HG03175 (cell line): ENCODE data around the gene VMO1.

Experiments
- ATAC-seq: cut with Tn5 transposase; IDR thresholded peaks from one replicate; pipeline ENCODE4 v1.9.1; 2021; ENCODE audit warnings: mild to moderate bottlenecking, moderate library complexity; ENCODE audit not compliant: unreplicated experiment

VMO1 gene

DNA sequence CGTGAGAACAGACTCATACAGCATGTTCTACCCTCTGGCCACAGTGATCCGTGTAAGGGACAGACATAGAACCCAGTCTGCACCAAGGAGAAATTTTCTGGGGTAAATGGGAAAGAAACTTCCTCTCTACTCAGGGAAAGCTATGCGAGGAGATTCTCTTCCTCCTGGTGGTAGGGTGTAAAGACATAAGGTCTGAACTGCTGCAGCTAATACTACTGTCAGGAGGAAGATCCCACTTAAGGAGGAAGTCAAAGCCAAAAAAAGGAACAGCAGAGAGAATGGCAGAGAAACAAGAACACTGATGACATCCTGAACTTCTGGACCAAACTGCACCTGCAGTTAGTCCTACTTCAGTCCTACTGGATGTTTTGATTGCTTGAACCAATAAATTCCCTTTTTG, 21.6 kb downstream of the VMO1 start:
- no peak for ATAC-seq

DNA sequence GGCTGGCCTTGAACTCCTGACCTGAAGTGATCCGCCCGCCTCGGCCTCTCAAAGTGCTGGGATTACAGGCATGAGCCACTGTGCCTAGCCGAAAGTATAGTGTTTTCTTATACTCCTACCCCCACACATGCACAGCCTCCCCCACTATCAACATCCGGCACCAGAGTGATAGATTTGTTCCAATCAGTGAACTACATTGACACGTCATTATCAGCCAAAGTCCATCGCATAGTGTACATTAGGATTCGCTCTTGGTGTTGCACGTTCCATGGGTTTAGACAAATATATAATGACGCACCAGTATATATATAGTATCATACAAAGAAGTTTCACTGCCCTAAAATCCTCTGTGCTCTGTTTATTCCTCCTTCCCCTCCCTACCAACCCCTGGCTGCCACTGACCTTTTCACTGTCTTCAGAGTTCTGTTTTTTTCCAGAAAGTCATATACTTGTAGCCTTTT, 26.4 kb downstream of the VMO1 start:
- ATAC-seq, result no peak

DNA sequence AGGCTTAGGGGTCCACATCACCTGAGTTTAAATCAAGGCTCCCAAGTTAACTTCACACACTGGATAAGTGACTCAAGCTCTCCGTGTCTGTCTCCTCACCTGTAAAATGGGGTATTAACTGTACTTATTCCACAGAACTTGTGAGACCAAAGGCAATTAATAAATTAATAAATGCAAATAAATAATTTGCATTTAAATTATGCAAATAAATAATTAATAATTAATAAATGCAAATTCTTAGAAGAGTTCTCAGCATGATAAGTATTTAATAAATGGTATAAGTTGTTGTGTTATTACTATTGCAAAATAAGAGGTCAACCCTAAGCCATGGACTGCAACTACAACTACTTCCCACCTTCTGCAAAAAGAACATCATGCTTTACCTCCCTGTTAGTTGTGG, 32.8 kb downstream of the VMO1 start:
- ATAC-seq, result no peak

DNA sequence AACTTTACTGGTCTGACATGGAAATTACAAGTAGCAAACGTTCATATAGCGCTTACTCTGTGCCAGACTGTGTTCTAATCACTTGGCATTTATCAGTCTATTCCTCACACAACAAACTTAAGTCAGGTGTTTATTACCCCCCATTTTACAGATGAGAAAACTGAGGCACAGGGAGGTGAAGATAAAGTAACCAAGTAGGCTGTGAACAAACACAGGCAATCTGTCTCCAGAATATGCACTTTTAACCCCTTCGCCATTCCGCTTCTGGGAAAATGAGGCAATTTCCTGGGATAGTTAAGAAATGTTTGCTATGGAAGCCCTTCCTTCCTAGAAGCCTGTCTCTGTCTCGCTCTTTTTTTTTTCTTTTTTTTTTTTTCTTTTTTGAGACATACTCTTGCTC, 34.2 kb downstream of the VMO1 start:
- no peak for ATAC-seq

DNA sequence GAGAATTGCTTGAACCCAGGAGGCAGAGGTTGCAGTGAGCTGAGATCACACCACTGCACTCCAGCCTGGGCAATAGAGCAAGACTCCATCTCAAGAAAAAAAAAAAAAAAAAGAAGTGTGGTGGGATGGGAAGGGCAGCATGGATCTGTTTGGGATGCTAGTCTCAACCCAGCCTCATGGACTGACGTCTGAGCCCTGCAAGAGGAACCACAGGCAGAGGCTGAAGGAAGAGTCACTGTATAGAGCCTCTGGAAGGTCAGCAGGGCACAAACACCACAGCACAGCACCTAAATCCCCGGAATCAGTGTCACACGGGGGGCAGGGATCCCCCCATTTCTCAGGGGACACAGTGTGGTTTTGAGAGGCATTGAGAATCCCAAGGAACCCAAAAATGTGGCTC, 35.6 kb downstream of the VMO1 start:
- ATAC-seq, result no peak

DNA sequence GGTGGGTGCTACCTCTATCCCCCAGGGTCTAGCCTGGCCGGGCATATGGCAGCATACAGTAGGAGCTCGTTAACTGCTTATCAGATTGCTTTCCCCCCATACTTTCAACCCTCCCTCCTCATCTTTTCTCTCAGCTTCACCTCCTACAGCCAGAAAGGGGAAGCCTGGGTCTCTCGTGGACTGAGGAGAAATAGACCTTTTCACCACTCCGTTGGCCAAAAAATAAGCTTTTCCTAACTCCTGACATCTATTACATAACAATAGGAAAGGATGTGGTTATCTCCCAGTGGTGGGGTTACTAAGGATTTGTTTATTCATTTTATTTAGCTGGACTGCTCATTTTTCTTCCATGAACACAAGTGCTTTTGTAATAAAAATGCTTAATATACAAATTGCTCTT, 37.5 kb downstream of the VMO1 start:
- no peak for ATAC-seq

DNA sequence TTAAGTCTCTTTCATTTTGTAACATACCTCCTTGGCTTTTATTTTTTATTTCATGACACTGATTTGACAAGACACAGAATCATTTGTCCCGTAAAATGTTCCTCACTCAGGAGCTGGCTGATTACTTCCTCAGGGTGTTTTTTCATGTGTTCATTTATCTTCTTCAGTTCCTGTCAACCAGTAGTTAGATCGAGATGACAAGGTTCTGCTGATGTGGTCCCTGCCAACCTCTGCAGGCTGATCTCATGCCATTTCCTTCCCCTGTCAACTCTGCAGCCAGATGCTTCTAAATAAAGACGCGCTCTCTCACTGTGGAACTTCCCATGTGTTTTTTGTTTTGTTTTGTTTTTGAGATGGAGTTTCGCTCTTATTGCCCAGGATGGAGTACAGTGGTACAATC, 38.3 kb downstream of the VMO1 start:
- ATAC-seq, result no peak

DNA sequence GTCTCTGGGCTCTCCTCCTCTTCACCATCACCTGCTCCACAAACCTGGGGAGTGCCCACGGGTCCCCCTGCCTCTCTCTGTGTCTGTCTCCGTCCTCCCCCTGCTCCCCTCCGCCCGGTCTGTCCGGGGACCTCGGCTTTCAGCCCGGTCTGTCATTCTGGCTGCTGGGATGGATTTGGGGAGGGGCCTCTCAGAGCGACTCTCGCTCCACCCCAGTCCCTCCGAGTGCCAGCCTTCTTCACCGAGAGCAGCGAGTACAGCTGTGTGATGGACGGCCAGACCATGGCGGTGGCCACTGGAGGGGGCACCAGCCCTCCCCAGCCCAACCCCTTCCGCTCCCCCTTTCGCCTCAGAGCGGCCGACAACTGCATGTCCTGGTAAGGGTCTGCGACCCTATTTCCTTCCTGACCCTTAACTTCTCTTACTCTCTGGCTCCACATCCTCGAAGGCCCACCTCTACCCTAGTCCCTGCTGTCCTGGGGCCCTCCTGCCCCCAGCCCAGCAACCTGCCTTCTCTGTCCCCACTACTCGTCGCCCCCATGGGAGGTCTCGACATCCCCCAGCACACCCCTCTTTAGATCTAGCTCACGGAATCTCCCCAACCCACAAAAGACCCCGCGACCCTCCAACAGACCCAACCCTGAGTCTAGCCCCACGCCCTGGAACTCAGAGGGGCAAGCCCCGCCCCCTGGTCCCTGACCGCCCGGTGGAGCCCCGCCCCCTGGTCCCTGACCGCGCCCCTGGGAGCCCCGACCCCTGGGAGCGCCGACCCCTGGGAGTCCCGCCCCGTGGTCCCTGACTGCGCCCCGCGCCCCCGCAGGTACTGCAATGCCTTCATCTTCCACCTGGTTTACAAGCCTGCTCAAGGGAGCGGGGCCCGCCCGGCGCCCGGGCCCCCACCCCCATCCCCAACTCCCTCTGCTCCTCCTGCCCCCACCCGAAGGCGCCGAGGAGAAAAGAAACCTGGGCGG, 40.9 kb downstream of the VMO1 start:
- no peak for ATAC-seq

DNA sequence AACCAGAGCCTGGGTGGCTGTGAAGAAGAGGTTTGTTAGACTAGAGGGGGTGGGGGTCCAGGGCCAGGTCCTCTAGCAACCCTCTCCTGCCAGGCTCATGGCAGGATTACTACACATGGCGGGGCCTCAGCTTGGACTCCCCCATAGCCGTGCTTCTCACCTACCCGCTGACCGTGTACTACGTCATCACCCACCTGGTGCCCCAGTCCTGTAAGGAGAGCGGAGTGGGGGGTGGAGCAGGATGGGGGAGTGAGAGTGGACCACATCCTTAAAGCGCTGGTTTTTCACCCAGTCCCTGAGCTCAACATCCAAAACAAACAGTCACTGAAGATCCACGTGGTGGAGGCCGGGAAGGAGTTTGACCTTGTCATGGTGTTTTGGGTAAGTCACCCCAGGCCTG, 42.3 kb downstream of the VMO1 start:
- ATAC-seq, result no peak

DNA sequence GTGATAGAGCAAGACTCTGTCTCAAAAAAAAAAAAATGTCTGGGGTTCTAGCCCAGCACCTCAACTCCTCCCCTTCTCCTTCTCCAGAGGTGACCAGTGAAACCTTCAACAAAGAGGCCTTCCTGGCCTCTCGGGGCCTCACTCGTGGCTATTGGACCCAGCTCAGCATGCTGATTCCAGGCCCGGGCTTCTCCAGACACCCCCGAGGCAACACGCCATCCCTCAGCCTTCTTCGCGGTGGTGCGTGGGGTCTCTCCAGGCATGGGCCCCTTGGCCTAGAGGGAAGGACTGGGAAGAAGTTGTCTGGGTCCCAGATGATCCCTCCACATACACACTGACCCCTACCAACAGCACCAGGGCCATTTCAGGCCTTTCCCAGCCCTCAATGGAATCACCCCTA, 42.9 kb downstream of the VMO1 start:
- ATAC-seq, result no peak

DNA sequence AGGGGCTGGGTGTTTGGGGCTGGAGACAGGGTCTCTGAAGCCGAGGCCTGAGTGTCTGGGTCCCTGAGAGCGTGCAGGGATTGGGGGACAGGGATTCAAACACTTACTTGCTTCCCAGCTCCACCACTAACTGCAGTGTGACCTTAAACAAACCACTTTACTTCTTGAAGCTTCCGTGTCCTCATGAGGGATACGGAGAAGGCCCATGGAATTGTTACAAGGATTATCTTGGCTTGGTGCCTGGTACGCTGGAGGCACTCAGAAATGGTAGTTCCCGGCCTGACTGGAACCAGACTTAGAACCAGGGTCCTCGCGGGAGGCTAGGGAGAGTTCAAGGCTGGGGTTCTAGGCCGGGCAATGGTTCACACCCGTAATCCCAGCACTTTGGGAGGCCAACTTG, 43.5 kb downstream of the VMO1 start:
- no peak for ATAC-seq

DNA sequence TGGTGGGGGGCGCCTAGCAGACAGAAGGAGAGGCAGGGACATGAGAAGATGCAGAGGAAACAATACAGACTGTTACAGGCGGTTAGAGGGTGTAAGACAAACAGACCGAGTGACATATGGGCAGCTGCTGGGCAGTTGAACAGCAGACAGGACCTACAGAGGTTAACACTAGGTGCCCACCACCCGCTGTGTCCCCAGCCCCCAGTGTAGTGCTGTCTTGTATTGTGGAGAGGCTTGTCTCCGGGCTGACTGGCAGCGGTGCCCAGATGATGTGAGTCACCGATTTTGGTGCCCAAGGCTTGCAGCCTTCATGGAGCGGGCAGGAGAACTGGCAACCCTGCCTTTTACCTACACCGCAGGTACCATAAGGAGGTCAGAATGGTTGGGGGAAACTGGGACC, 44.0 kb downstream of the VMO1 start:
- no peak for ATAC-seq

DNA sequence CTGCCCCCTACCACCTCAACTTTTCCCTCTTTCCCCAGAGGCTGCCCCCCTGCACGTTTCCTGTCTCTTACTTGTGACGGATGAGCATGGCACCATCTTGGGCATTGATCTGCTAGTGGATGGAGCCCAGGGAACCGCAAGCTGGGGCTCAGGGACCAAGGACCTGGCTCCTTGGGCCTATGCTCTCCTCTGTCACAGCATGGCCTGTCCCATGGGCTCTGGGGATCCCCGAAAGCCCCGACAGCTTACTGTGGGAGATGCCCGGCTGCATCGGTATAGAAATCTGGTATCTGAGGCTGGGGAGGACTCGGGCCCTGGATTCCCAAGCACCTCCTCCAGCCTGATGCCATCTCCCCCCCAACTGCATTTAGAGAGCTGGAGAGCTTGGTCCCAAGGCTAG, 44.6 kb downstream of the VMO1 start:
- ATAC-seq, result no peak

DNA sequence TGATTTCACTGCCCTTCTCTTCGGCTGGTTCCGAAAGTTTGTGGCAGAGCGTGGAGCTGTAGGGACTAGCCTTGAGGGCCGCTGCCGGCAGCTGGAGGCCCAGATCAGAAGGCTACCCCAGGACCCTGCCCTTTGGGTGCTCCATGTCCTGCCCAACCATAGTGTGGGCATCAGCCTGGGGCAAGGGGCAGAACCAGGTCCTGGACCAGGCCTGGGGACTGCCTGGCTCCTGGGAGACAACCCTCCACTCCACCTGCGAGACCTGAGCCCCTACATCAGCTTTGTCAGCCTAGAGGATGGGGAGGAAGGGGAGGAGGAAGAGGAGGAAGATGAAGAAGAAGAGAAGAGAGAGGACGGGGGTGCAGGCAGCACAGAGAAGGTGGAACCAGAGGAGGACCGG, 45.6 kb downstream of the VMO1 start:
- ATAC-seq, result no peak

DNA sequence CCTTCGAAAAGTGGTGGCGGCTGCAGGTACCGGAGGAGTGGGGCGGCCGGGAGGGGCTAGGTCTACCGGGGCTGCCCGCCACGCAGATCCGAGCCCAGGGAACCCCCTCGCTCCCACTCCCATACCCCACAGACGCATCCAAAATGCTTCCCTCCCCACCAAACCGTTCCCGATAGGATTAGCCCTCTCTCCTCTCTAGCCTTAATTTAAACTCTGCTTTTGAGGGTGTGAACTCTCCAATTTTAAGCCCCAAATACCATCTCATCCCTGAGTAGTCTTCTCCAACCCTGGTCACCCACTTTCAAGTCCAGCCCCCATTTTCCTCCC, 46.2 kb downstream of the VMO1 start:
- ATAC-seq, result no peak

DNA sequence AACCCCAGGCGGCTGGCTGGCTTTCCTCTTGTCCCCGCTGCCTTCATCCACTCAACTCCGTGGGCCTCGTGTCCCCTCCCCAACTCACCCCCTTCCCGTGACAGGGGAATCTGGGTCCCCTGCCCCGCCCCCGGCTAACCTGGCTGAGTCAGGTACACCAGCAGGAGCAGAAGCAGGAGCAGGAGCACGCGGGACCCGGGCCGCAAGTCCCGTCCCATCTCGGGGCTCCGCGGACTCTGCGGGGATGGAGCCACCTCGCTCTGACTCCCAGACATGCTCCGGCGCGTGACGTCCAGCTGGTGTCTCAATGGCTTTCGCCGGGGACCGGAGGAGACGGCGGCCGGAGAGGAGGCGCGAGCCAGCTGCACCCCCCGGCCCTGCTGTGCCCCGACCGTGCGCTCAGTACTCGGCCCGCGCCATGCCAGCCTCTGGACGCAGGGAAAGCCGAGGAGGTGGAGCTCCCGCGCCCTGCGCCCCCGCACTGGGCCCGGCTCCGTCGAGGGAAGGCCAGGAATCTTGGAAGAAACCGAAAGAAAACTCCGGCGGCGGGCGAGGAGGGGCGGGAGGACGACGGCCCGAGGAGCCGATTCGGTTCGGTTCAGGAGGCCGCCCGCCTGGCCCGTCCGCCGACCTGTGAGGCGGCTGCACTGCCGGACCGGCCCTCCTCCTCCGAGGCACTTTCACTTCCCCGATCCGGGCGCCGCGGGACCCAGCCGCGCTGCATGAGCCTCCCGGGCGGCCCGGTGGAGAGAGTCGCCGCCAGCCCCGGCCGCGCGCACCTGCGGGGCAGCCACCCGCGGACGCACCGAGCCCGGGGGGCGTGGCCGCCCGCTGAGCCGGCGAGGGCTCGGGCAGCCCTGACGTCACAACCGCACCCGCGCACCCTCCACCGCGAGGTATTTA, 46.8 kb downstream of the VMO1 start, which contains the start of the genes CXCL16 and ZMYND15:
Gene CXCL16, minus strand, starts transcription at position 807 of the 903 bp plus-strand sequence. Its CDS starts 589 bp downstream, at position 218.
Gene ZMYND15, plus strand, starts transcription at position 712 of the 903 bp plus-strand sequence. CDS start 716 bp downstream, outside the sequence.
- ATAC-seq, result no peak

DNA sequence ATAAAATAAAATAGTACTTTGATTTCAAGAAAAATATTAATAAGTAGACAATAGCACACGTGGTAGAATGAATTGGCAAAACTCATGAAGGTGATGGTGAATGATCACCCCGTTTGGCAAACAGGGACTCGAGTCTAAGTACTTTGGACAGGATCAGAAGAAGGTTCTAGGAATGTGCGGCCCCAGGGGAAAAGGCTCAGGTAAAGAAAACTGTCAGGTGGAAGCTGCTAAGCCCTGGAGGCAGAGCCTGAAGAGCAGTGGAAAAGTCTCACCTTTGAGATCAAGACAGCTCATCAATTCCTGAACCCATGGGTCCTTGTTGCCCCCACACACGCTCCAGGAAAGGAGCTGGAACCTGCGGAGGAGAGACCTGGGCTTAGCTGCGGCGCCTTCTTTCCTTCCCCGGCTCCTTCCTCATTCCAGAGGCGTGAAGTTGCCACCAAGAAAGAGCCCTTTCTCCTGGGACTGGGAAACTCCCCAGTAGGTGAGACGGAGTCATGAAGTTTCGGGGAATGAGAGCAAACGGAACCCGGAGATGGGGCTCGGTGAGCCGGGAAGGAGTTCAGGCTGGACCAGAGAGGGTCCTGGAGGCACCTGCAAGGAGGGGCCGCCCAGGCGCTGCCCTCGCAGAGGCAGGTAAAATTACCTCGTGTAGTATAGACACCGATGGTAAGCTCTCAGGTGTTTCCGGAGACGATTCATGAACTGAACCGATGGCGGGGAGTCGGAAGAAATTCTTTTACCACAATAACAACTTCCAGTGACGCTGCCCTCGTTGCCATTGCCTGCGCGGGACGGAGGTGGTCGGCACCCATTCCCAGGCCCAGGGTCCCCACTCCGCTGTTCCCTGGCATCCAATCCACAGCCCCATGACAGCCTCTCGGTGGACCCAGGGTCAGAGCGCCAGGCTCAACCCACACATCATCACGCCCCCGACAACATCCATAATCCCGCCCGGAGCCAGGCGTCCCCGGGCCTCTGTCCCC, 47.7 kb downstream of the VMO1 start:
- no peak for ATAC-seq

DNA sequence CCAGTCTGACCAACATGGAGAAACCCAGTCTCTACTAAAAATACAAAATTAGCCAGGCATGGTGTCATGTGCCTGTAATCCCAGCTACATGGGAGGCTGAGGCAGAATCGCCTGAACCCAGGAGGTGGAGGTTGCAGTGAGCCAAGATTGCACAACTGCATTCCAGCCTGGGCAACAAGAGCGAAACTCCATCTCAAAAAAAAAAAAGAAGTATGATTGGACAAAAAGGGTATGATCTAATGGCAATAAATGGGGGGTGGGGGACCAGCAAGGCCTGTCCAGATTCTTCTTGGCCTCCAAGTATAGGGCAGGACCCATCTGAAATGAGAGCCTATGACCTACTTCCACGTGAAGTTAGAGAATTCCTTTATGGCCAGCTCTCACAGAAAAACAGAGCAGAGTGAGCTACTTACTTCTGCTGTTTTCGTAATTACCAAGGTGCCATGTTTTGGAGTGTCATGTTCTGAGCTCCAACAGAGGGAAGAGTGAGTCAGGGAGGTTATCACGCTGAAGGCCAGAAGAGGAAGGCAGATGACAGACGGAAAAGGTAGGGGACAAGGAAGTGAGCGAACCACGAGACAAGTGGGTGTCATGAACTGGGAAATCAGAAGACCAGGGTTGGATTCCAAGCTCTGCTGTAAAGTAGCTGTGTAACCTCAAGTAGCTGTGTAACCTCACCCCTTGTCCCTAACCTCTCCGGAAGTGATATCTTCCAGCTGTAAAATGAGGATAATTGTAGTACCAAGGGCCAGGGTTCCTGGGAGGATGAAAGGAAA, 50.1 kb downstream of the VMO1 start:
- no peak for ATAC-seq
